ENCODE measurements around the gene CPA2. TPM values are rescaled to one million over a fixed set of nuclear protein-coding genes. Genes with fewer than 3 reads are reported as not detected.

The CPA2 gene
- total and polyA plus RNA-seq, 9 donors, result 0.05 to 3.6 (median 0.80) TPM; not detected in 4

GRCh38 chr7:130270947-130271800 is 4.5 kb downstream of the CPA2 start:
- no peak for DNase-seq
- Histone ChIP-seq H3K27me3 (no peaks in the 10 kb centered on the region), H3K9me3 (no peaks in the 10 kb centered on the region), H3K27ac (no peak overlapping the region), H3K4me3 (no peak overlapping the region), H3K36me3 (no peaks in the 10 kb centered on the region), H3K4me1 (ENCODE audit: insufficient read depth) (no peaks in the 10 kb centered on the region)
- WGBS, 3 donors, result 91 to 94% (median 93%) methylated on average over 12 of the region's 12 CpGs
- intact Hi-C loops (cut with DNase I), result loop anchor here in 1 of 4 donors (10.0 kb wide), 2 partner anchors 84 to 224 kb away; partner anchors contain the start of gene MEST
- TF ChIP-seq CTCF (IDR thresholded peaks at IDR 0.05) (no peak), EP300 (IDR thresholded peaks at IDR 0.05) (no peak), POLR2A (IDR thresholded peaks at IDR 0.05) (no peak)

DNA sequence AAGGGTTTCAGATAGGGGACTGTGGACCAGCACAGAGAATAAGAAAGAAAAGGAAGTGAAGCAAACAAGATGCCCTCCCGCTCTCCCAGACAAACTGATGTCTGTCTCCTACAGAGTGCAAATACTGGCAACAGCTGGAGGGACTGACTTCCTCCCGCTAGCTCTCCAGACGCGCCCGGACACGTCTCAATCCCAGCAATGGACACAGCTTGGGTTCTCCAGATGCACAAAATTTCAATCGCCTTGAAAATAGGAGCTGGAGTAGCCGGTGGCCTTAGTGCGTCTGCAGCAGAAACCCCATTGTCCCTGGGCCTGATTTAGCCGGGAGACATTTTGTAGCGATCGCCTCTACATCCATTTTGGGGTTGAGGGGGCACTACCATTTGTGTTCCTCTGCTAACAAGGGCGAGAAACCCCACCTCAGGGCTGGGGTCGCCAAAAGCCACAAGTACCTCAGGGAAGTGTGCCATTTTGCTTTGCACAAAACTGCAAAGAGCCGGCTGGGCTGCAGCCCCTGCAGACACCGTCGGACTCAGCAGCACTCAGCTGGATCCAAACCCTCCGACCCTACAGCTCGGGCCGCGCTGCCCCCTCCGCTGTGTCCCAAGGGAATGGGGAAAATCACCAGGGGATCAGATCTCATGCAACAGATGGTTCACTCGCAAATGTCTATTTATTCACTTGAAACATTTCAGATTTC is 5.9 kb downstream of the CPA2 start:
- whole genome bisulfite sequencing, 3 donors, result 56 to 68% (median 66%) methylated on average over 23 of the region's 23 CpGs

GRCh38 chr7:130273081-130273932 is 6.6 kb downstream of the CPA2 start:
- TF ChIP-seq EP300 (IDR thresholded peaks at IDR 0.05) (no peak), POLR2A (IDR thresholded peaks at IDR 0.05) (no peak), CTCF (IDR thresholded peaks at IDR 0.05) (no peak)
- WGBS, 3 donors, result 4% methylated on average over 25 of the region's 25 CpGs
- H3K36me3 ChIP-seq, result no peaks in the 10 kb centered on the region
- no peaks in the 10 kb centered on the region for H3K9me3 ChIP-seq
- peak; percentile 42 to 68 (median 64) for DNase-seq
- no peaks in the 10 kb centered on the region for H3K27me3 ChIP-seq
- peak overlapping the region in 1 of 2 donors; percentile 31 for H3K27ac ChIP-seq
- H3K4me1 ChIP-seq (ENCODE audit: insufficient read depth), result peaks cover 1% of the 10 kb centered on the region
- peak overlapping the region; percentile 12 for H3K4me3 ChIP-seq
- intact Hi-C loops (cut with DNase I), result loop anchor here in 1 of 4 donors (10.0 kb wide), 2 partner anchors 81 to 221 kb away; partner anchors contain the start of gene MEST

More for the DNA sequence above, 5.9 kb downstream of the CPA2 start:
- Histone ChIP-seq H3K4me1 (ENCODE audit: insufficient read depth) (no peaks in the 10 kb centered on the region), H3K27ac (peak overlapping the region in 1 of 2 donors; percentile 31), H3K36me3 (no peaks in the 10 kb centered on the region), H3K4me3 (no peak overlapping the region), H3K27me3 (no peaks in the 10 kb centered on the region), H3K9me3 (no peaks in the 10 kb centered on the region)
- intact Hi-C loops (cut with DNase I), result loop anchor here in 1 of 4 donors (10.0 kb wide), 2 partner anchors 82 to 222 kb away; partner anchors contain the start of gene MEST
- TF ChIP-seq EP300 (IDR thresholded peaks at IDR 0.05), result no peak
- no peak for TF ChIP-seq POLR2A (IDR thresholded peaks at IDR 0.05)
- TF ChIP-seq CTCF (IDR thresholded peaks at IDR 0.05), result no peak
- peak in 1 of 5 donors; percentile 36 for DNase-seq

DNA sequence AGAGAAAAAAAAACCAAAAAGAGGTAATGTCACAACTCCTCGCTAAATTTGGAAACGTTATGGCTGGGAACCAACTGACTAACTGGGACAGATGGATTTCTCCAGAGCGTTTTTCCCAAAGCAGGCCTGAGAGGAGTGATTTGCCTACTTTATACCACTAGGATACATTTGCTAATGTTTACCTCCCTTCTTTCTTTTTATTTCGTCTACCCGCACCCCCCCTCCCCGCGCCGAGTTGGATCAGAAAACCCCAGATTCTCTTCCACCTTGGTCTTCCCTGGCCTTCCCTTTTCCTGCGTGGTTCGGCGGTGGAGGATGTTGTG is 7.2 kb downstream of the CPA2 start:
- H3K4me3 ChIP-seq, result peak overlapping the region; percentile 12
- H3K27ac ChIP-seq, result no peak overlapping the region
- WGBS, 3 donors, result 11 to 20% (median 14%) methylated on average over 11 of the region's 11 CpGs

More for the DNA sequence above, 7.2 kb downstream of the CPA2 start:
- intact Hi-C loops (cut with DNase I), result loop anchor here in 1 of 4 donors (10.0 kb wide), 2 partner anchors 81 to 221 kb away; partner anchors contain the start of gene MEST
- peak in 4 of 5 donors; percentile 26 to 54 (median 36) for DNase-seq
- H3K36me3 ChIP-seq, result no peaks in the 10 kb centered on the region
- peaks cover 1% of the 10 kb centered on the region for H3K4me1 ChIP-seq (ENCODE audit: insufficient read depth)
- TF ChIP-seq POLR2A (IDR thresholded peaks at IDR 0.05) (no peak), CTCF (IDR thresholded peaks at IDR 0.05) (peak in 2 of 3 donors; percentile 13 to 25)
- no peaks in the 10 kb centered on the region for H3K9me3 ChIP-seq
- H3K27me3 ChIP-seq, result no peaks in the 10 kb centered on the region
